Measurements from ENCODE around the gene TBX1.
"Not testable (repeated sequence)": the region's sequence is repeated elsewhere in the genome, so short reads cannot be mapped to it uniquely, and the experiment has no call there.

The TBX1 gene

DNA sequence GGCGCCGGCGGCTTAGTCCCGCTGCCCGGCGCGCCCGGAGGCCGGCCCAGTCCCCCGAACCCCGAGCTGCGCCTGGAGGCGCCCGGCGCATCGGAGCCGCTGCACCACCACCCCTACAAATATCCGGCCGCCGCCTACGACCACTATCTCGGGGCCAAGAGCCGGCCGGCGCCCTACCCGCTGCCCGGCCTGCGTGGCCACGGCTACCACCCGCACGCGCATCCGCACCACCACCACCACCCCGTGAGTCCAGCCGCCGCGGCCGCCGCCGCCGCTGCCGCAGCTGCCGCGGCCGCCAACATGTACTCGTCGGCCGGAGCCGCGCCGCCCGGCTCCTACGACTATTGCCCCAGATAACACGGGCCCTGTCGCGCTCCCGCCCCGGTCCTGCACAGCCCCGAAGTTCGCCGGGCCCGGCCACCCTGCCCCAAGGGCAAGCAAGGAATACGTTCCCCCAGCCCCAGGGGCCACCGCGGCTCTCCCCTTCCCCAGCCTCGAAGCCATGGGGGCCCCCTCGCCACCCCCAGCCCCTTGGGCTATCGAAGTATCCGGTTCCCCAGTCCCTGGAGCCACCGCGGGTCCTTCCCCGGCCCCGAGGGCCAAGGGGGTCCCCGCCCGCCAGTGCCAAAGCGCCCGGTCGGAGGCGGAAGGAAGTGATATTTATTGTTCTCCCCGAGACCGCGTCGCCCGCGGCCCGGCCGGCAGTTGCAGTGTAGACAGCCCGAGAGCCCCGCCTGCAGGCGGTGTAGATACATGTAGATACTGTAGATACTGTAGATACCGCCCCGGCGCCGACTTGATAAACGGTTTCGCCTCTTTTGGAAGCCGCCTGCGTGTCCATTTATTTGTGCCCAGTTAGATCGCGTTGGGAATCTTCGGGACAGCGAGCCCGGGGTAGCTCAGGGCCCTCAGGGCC lies 6.2 kb downstream of the TBX1 start:
- no peak for DNase-seq

- no peak for DNase-seq
These were observed 7.1 kb downstream of the TBX1 start for GRCh38 chr22:19767427-19768341.

- no peak for DNase-seq
These were observed 8.8 kb downstream of the TBX1 start for GRCh38 chr22:19769393-19769715.

DNA sequence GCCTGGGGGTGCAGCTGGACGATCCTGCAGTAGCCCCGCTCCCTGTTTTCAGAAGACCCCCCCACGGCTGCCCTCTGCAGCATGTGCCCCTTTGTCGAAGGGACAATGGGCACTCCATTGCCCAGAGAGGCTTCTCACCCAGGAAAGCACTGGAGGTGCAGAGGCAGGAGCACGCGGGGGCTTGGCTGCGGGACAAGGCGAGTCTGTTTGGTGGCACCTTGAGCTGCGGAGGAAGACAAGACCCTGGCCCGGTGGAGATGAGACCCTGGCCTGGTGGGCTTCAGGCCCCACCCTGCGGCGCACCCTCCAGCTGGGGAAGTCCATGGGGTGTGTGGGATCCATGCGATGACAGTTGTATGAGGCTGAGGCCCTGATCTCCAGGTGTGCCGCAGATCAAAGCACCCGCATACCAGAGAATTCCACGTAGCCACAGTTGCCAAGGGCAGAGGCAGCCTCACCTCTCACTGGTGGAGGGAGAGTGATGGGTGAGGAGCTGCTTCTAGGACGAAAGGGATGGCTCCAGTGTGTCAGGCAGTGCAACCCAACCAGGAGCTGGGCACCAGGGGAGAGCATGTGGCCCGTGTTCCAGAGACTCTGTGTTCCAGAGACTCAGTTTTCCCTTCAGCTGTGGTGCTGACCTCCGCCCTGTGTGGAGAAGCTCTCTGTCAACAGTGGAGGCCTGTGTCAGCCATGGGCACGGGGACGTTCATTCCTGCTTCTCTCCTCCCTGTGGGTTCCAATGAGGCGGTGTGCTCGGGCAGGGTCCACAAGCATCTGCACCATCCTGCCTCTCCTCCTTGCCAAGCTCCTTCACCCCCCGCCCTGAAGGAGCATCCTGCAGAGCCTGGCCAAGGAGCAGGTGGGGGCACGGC lies 10.0 kb downstream of the TBX1 start:
- no peak for DNase-seq

GRCh38 chr22:19772422-19772672 lies 11.8 kb downstream of the TBX1 start:
- no peak for DNase-seq

- peak; percentile 9 to 22 for DNase-seq
These were observed 12.3 kb downstream of the TBX1 start for GRCh38 chr22:19772673-19773469.

GRCh38 chr22:19773470-19774040 lies 13.0 kb downstream of the TBX1 start:
- no peak for DNase-seq

GRCh38 chr22:19774628-19775027 lies 14.1 kb downstream of the TBX1 start:
- DNase-seq: no peak

DNA sequence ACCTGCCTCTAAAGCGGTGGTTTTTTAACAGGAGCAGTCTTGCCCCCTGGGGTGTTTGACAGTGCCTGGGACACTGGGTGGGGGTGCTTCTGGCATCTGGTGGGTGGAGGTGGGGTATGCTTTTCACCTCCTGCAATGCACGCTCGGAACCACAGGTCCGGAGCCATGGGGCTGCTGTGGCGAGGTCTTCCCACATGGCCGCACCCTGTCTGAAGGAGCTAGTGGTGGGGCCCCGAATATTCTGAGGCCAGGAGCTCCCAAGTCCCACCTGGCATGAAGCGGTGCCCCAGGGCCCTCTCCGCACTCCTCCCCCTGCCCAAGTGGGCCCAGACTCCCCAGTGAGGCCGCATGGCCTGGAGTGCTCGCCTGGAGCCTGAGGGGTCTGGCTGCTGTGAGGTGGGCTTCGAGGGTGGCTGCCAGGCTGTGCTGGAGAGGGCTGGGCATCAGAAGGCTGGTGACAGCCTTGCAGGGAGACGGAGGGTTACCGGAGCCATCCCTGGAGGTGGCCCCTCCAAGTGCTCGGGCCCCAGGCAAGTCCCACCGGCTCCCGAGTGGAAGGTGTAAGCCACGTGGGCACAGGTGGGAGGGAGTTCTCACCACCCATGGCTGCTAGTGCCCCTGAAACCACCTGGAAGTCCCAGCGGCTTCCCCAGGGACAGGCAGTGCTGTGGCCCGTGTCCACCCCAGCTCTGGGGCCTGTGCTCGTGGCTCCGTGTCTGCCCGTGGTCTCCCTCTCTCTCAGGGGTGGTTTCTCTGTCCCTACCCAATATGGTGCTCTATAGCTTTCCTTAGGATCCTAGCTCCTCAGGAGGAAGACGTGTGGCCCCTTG lies 15.1 kb downstream of the TBX1 start:
- DNase-seq: no peak

DNA sequence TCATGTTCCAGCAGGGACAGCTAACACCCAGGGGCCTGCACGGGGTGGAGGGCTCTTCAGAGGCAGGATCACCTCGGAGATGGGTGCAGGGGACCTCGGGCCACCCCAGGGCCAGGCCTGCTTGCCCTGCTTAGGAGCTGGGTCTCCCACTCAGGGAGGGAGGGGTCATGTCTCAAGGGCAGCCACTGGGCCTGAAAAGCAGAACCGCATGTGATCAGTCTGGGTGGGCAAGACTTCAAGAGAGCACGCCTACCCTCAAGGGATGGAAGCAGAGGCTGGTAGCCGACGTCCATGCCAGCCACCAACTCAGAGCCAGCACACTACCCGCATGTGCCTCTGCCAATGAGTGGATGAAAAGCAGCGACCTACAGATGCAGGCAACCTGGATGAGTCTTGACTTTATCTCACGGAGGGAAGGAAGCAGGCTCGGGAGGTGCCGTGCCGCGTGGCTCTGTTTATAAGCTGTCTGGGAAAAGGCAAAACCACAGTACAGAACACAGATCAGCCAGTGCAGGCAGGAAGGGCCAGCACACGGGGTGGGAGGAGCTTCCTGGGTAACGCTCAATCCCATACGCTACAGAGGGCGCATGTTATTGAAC lies 16.0 kb downstream of the TBX1 start:
- no peak for DNase-seq

- not testable (repeated sequence) for DNase-seq
These were observed 16.6 kb downstream of the TBX1 start for GRCh38 chr22:19777192-19777591.

DNA sequence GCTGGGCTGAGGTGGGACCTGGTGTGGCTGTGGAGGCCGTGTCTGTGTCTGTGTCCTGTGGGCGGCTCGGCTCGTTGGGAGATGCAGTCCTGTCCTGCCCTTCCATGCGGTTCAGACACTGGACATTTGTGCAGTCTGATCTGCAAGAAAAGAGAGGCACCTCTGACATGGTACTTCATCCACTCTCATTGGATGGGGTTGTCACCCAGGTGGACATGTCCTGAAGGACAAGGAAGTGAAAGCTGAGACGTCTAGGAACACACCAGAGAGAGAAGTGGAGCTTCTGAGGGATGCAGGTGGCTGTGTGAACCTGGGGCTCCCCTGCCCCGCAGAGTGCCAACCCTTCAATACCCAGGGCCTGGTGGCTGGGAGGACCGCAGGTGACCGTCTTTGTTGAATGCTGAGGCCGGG lies 18.4 kb downstream of the TBX1 start:
- DNase-seq: no peak

DNA sequence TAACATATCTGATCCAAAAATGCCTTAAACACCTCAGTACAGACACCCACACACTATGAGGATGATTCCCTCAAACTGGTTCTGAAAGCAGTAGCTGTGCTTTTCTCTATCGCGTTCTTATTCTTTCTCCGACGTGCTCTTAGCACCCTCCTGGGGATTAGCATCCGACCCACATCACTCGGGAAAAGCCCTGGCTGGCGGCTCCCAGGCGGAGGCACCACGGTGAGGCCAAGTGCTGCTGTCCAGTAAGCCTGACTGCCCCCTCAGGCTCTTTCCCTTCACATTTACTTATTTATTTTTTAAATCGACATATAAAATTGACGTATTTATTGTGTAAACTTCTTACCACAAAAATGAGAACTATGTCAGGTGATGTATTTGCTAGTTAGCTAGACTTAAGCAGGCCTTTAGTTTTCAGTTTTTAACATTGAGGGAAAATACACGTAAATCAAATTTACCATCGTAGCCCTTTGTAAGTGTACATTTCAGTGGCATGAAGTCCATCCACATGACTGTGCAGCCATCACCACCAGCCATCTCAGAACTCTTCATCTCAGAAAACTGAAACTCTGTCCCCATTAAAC lies 19.2 kb downstream of the TBX1 start:
- no peak for DNase-seq

- DNase-seq: no peak
These were observed 22.0 kb downstream of the TBX1 start for GRCh38 chr22:19782533-19782932.

GRCh38 chr22:19783586-19784383 lies 23.2 kb downstream of the TBX1 start:
- DNase-seq: peak in 1 of 2 experiments; percentile 61

DNA sequence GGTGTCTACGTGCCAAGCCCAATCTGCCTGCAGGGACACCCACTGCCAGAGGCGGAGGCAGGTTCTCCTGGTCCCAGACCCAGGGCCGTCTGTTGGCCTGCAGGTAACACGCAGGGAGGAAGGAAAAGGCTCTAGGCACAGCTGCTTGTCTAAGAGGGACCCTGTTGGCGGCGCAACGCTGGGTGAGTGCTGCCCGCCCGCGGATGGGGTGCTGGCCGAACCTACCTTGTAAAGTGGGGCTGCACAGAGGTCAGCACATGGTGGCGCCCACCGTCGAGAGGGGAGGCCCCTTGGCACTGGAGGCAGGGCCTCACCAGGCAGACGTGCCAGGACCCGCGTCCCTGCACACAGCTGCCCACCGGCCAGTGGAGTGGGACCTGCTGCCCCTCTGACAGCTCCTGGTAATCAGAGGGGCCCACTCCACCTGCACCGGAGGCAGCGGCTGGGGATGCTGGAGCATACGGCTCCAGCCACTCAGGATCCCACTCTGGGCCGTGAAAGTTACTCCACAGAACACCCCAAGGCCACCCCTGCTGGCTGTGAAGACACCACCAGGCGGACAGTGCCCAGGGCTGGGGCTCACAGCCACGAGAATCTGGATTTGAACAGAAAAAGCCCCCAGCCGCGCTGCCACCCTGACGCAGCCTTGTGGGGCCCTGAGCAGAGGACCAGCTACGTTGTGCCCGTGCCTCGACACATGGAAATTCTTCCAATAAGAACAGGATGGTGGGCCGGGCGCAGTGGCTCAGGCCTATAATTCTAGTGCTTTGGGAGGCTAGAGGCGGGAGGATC lies 24.0 kb downstream of the TBX1 start:
- no peak for DNase-seq

- DNase-seq: no peak
These were observed 25.1 kb downstream of the TBX1 start for GRCh38 chr22:19785461-19786263.

GRCh38 chr22:19786264-19786585 lies 25.6 kb downstream of the TBX1 start:
- DNase-seq: no peak
